Fibroblast of gingiva (primary cell): ENCODE data around the gene MSS51.
A peak's percentile ranks its signal among the peaks of the same experiment; 100 is the strongest.

Experiments used
- DNase-seq: peaks from one replicate; pipeline ENCODE4 v3.0.0-alpha.2; 2011; ENCODE audit warnings: low read depth

Gene MSS51

GRCh38 chr10:73433538-73433867, at the start of gene MSS51:
TSS of gene MSS51 (minus strand) at chr10:73433561. CDS start at chr10:73428284, 5,277 bp downstream.
- no peak for DNase-seq

GRCh38 chr10:73480158-73480557, 46.8 kb upstream of the MSS51 start:
- no peak for DNase-seq

- DNase-seq = no peak
Measured at GRCh38 chr10:73478636-73479035, 45.3 kb upstream of the MSS51 start.

- no peak for DNase-seq
Measured at GRCh38 chr10:73471226-73471625, 37.9 kb upstream of the MSS51 start.

- DNase-seq = no peak
Measured at GRCh38 chr10:73469579-73469978, 36.2 kb upstream of the MSS51 start.

- DNase-seq = no peak
Measured at GRCh38 chr10:73467206-73467605, 33.8 kb upstream of the MSS51 start.

GRCh38 chr10:73465978-73466726, 32.8 kb upstream of the MSS51 start:
- no peak for DNase-seq

- DNase-seq = no peak
Measured at GRCh38 chr10:73460897-73461296, 27.5 kb upstream of the MSS51 start.

GRCh38 chr10:73459683-73460314, 26.4 kb upstream of the MSS51 start:
- DNase-seq = peak; percentile 6

GRCh38 chr10:73456187-73456890, 23.0 kb upstream of the MSS51 start:
- no peak for DNase-seq

GRCh38 chr10:73449113-73449512, 15.8 kb upstream of the MSS51 start:
- no peak for DNase-seq

GRCh38 chr10:73448384-73448783, 15.0 kb upstream of the MSS51 start:
- no peak for DNase-seq

- DNase-seq = no peak
Measured at GRCh38 chr10:73446926-73447325, 13.6 kb upstream of the MSS51 start.

- no peak for DNase-seq
Measured at GRCh38 chr10:73444457-73444856, 11.1 kb upstream of the MSS51 start.

GRCh38 chr10:73439605-73440312, 6.4 kb upstream of the MSS51 start:
- DNase-seq = no peak

- DNase-seq = peak; percentile 22
Measured at GRCh38 chr10:73439055-73439454, 5.7 kb upstream of the MSS51 start.

GRCh38 chr10:73432646-73433537, 469 bp downstream of the MSS51 start:
- DNase-seq = no peak

GRCh38 chr10:73426318-73426717, 7.0 kb downstream of the MSS51 start:
- DNase-seq = no peak

- DNase-seq = no peak
Measured at GRCh38 chr10:73424478-73424877, 8.9 kb downstream of the MSS51 start.

- no peak for DNase-seq
Measured at GRCh38 chr10:73423309-73423708, 10.1 kb downstream of the MSS51 start.

- no peak for DNase-seq
Measured at GRCh38 chr10:73416571-73416970, 16.8 kb downstream of the MSS51 start.
